Activated CD8-positive, alpha-beta T cell treated with anti-CD3 and anti-CD28 coated beads for 36 hours (primary cell): ENCODE measurements around the gene HECA. TPM values are rescaled to one million over a fixed set of nuclear protein-coding genes. Genes with fewer than 3 reads are reported as not detected.
"Not testable (repeated sequence)": the region's sequence is repeated elsewhere in the genome, so short reads cannot be mapped to it uniquely, and the experiment has no call there.

ENCODE experiments used
- ATAC-seq: fragments of 200-7000 bp; cut with Tn5 transposase; one replicate; pipeline ENCODE4 v1.10.0; 2021; ENCODE audit warnings: mild to moderate bottlenecking, moderate library complexity
- CTCF ChIA-PET: fragments of 350-600 bp; sonication (Branson Sonifier 250); formaldehyde crosslinking; loops from one replicate; lab custom pipeline; 2021; ENCODE audit warnings: antibody characterized with exemption; lab: Charles Lee
- POLR2A ChIA-PET: fragments of 350-600 bp; sonication (Branson Sonifier 250); formaldehyde crosslinking; loops from one replicate; lab custom pipeline; 2021; ENCODE audit warnings: antibody characterized with exemption; lab: Charles Lee
- DNase-seq: peaks from one replicate; pipeline ENCODE4 v3.0.0-alpha.2; 2020
- H3K27ac Mint-ChIP-seq: one replicate; pipeline ENCODE4 v1.8.0; 2021; ENCODE audit warnings: mild to moderate bottlenecking, mixed read lengths
- H3K27me3 Mint-ChIP-seq: one replicate; pipeline ENCODE4 v1.8.0; 2021; ENCODE audit warnings: mixed read lengths
- H3K36me3 Mint-ChIP-seq: one replicate; pipeline ENCODE4 v1.8.0; 2021; ENCODE audit warnings: low read depth, mixed read lengths
- H3K4me1 Mint-ChIP-seq: one replicate; pipeline ENCODE4 v1.8.0; 2021; ENCODE audit warnings: low read depth, mixed read lengths
- H3K4me3 Mint-ChIP-seq: one replicate; pipeline ENCODE4 v1.8.0; 2021; ENCODE audit warnings: mild to moderate bottlenecking, moderate library complexity, mixed read lengths
- H3K9me3 Mint-ChIP-seq: one replicate; pipeline ENCODE4 v1.8.0; 2021; ENCODE audit warnings: mixed read lengths
- CTCF ChIP-seq: fragments of 200-600 bp; IDR thresholded peaks from one replicate; pipeline ENCODE4 v1.8.0; 2022; ENCODE audit warnings: antibody characterized with exemption, mild to moderate bottlenecking
- intact Hi-C: fragments of 100-400 bp; cut with micrococcal nuclease; formaldehyde crosslinking; loops from one replicate; pipeline ENCODE4 v1.10.0; 2022
- total RNA-seq, 2 experiments: library from RNA; stranded (reverse); gene quantifications; one replicate each; pipeline ENCODE4 v1.2.3, GENCODE V29; 2021

Gene HECA
- total RNA-seq, 2 experiments from 2014 or later: 45.4 to 47.1 TPM

GRCh38 chr6:139219746-139220145 lies 84.9 kb downstream of the HECA start:
- DNase-seq (no peak), ATAC-seq (no peak)
- Mint-ChIP-seq H3K4me3 (no peak overlapping the region), H3K9me3 (no peaks in the 10 kb centered on the region), H3K27me3 (no peaks in the 10 kb centered on the region), H3K4me1 (peaks cover 11% of the 10 kb centered on the region), H3K36me3 (no peaks in the 10 kb centered on the region), H3K27ac (peak overlapping the region; percentile 72)
- no peak for TF ChIP-seq CTCF
- CTCF ChIA-PET: interaction anchor here (0.5 to 7.3 kb wide), 62 partner anchors 10 to 407 kb away, joined by 3 to 169 read pairs (median 4); partner anchors contain the start of genes CITED2, REPS1 and TXLNB
- POLR2A ChIA-PET: interaction anchor here (0.7 to 1.1 kb wide), 3 partner anchors 10 to 150 kb away, joined by 3 to 4 read pairs (median 3); no protein-coding TSS in a partner anchor
- intact Hi-C loops: loop anchor here (1.0 kb wide), 1 partner anchor 145 kb away; no protein-coding TSS in a partner anchor

GRCh38 chr6:139228387-139228786 lies 93.5 kb downstream of the HECA start:
- H3K36me3 Mint-ChIP-seq, DNase-seq, H3K4me1 Mint-ChIP-seq, H3K27ac Mint-ChIP-seq, H3K9me3 Mint-ChIP-seq, POLR2A ChIA-PET, H3K27me3 Mint-ChIP-seq, intact Hi-C loops, H3K4me3 Mint-ChIP-seq, ATAC-seq: not testable (repeated sequence)
- CTCF ChIA-PET: interaction anchor here (0.6 kb wide), 1 partner anchor 136 kb away, joined by 3 read pairs; no protein-coding TSS in a partner anchor

Other genes with a start within 250 kb of the HECA start
- gene REPS1, start 146.8 kb upstream of the HECA start, total RNA-seq: 10 to 100 TPM; 44.9 to 46.6 TPM
- gene ABRACL, start 106.3 kb upstream of the HECA start, total RNA-seq: 100 to 1,000 TPM; 147 to 155 TPM
- under 1 TPM; 0.11 to 0.22 TPM for gene TXLNB, start 156.9 kb downstream of the HECA start, total RNA-seq
- 10 to 100 TPM; 37.5 to 39.7 TPM for gene CITED2, start 239.6 kb downstream of the HECA start, total RNA-seq